Neural cell (in vitro differentiated cells): ENCODE measurements around the gene LRRC63. TPM values are rescaled to one million over a fixed set of nuclear protein-coding genes. Genes with fewer than 3 reads are reported as not detected.

Source experiments
- H2AFZ ChIP-seq: fragments of 200-600, 300-800 bp; sonication (generic), shearing (Covaris generic); 2 replicates; pipeline ENCODE4 v1.6.0; 2014; ENCODE audit warnings: low read depth, mild to moderate bottlenecking, antibody characterized with exemption, low read length, moderate library complexity
- H3F3A ChIP-seq: fragments of 200-600 bp; shearing (Covaris generic); 2 replicates; pipeline ENCODE4 v1.6.1; 2016; ENCODE audit warnings: mild to moderate bottlenecking, moderate library complexity, mixed read lengths, antibody characterized with exemption, low read length; ENCODE audit not compliant: insufficient read depth, poor library complexity, severe bottlenecking
- H3K27ac ChIP-seq: fragments of 200-600, 300-800 bp; sonication (generic), shearing (Covaris generic); 2 replicates; pipeline ENCODE4 v1.5.1; 2014; ENCODE audit warnings: mild to moderate bottlenecking, low read length, moderate library complexity
- H3K27me3 ChIP-seq: fragments of 300-800, 200-600 bp; sonication (generic), shearing (Covaris generic); 2 replicates; pipeline ENCODE4 v1.6.0; 2014; ENCODE audit warnings: mild to moderate bottlenecking, low read depth, low read length, moderate library complexity; ENCODE audit not compliant: insufficient read depth
- H3K36me3 ChIP-seq: fragments of 300-800, 200-600 bp; sonication (generic), shearing (Covaris generic); 2 replicates; pipeline ENCODE4 v1.5.1; 2014; ENCODE audit warnings: mild to moderate bottlenecking, antibody characterized with exemption, low read length, moderate library complexity; ENCODE audit not compliant: insufficient read depth
- H3K4me2 ChIP-seq: fragments of 300-800, 200-600 bp; sonication (generic), shearing (Covaris generic); 2 replicates; pipeline ENCODE4 v1.6.0; 2014; ENCODE audit warnings: mild to moderate bottlenecking, low read length
- H3K4me3 ChIP-seq: fragments of 300-800, 200-600 bp; sonication (generic), shearing (Covaris generic); 2 replicates; pipeline ENCODE4 v1.5.1; 2014; ENCODE audit warnings: mild to moderate bottlenecking, low read length, moderate library complexity
- H3K79me2 ChIP-seq: fragments of 200-600 bp; shearing (Covaris generic); replicated peaks from 2 replicates; pipeline ENCODE4 v1.6.0; 2014; ENCODE audit warnings: mild to moderate bottlenecking, low read length, moderate library complexity; ENCODE audit not compliant: insufficient read depth
- H3K9ac ChIP-seq: fragments of 300-800, 200-600 bp; sonication (generic), shearing (Covaris generic); 2 replicates; pipeline ENCODE4 v1.6.1; 2016; ENCODE audit warnings: mild to moderate bottlenecking, low read length, mixed read lengths
- H3K9me2 ChIP-seq: fragments of 200-600 bp; shearing (Covaris generic); 2 replicates; pipeline ENCODE4 v1.6.1; 2016; ENCODE audit warnings: mild to moderate bottlenecking, low read length, mixed read lengths; ENCODE audit not compliant: insufficient read depth
- H3K9me3 ChIP-seq: fragments of 200-600, 300-800 bp; sonication (generic), shearing (Covaris generic); 2 replicates; pipeline ENCODE4 v1.6.1; 2016; ENCODE audit warnings: mild to moderate bottlenecking, mixed run types, low read length, moderate library complexity, mixed read lengths
- H4K20me1 ChIP-seq: fragments of 200-600 bp; shearing (Covaris generic); 2 replicates; pipeline ENCODE4 v1.6.1; 2016; ENCODE audit warnings: mild to moderate bottlenecking, mixed run types; ENCODE audit not compliant: insufficient read depth
- CTCF ChIP-seq: fragments of 450-650 bp; IDR thresholded peaks from 2 replicates; pipeline ENCODE4 v1.5.1; 2014; ENCODE audit warnings: antibody characterized with exemption, mild to moderate bottlenecking, moderate library complexity; ENCODE audit not compliant: poor library complexity, severe bottlenecking
- EP300 ChIP-seq: fragments of 450-650 bp; conservative IDR thresholded peaks from 2 replicates; pipeline ENCODE4 v1.6.1; 2014; ENCODE audit warnings: antibody characterized with exemption, mild to moderate bottlenecking, moderate library complexity; ENCODE audit not compliant: poor library complexity, severe bottlenecking
- EZH2 ChIP-seq: fragments of 200-600, 300-800 bp; shearing (Covaris generic), sonication (generic); IDR thresholded peaks from 2 replicates; pipeline ENCODE4 v1.6.1; 2014; ENCODE audit warnings: antibody characterized with exemption, low read length, borderline replicate concordance, mild to moderate bottlenecking; ENCODE audit not compliant: insufficient read depth, poor library complexity, severe bottlenecking
- MXI1 ChIP-seq: fragments of 450-650 bp; conservative IDR thresholded peaks from 2 replicates; pipeline ENCODE4 v1.6.1; 2014; ENCODE audit warnings: antibody characterized with exemption, mild to moderate bottlenecking; ENCODE audit not compliant: poor library complexity, severe bottlenecking
- POLR2AphosphoS5 ChIP-seq: IDR thresholded peaks from 2 replicates; pipeline ENCODE4 v1.6.1; 2012
- RAD21 ChIP-seq: fragments of 450-650 bp; conservative IDR thresholded peaks from 2 replicates; pipeline ENCODE4 v1.6.1; 2014; ENCODE audit warnings: antibody characterized with exemption, mild to moderate bottlenecking, moderate library complexity
- REST ChIP-seq: IDR thresholded peaks from 2 replicates; pipeline ENCODE4 v1.6.1; 2012; ENCODE audit warnings: borderline replicate concordance
- SMC3 ChIP-seq: fragments of 450-650 bp; conservative IDR thresholded peaks from 2 replicates; pipeline ENCODE4 v1.6.1; 2014; ENCODE audit warnings: antibody characterized with exemption, mild to moderate bottlenecking, moderate library complexity; ENCODE audit not compliant: poor library complexity
- TAF1 ChIP-seq: IDR thresholded peaks from 2 replicates; pipeline ENCODE4 v1.6.1; 2012; ENCODE audit warnings: low read depth
- polyA plus RNA-seq: library from polyadenylated mRNA; depleted of rRNA; stranded (reverse); fragments of >200 nt; gene quantifications from 2 replicates; pipeline ENCODE4 v1.2.3, GENCODE V29; 2014

LRRC63 gene
- polyA plus RNA-seq, 1 donor from 2014 or later = not detected

- Histone ChIP-seq H3K9me2 (no peaks in the 10 kb centered on the region), H3F3A (no peaks in the 10 kb centered on the region), H4K20me1 (no peaks in the 10 kb centered on the region), H3K27me3 (no peaks in the 10 kb centered on the region), H3K79me2 (no peaks in the 10 kb centered on the region), H2AFZ (no peak overlapping the region), H3K9ac (no peak overlapping the region), H3K9me3 (no peaks in the 10 kb centered on the region), H3K36me3 (no peaks in the 10 kb centered on the region), H3K4me3 (no peak overlapping the region), H3K27ac (no peak overlapping the region), H3K4me2 (no peak overlapping the region)
- TF ChIP-seq SMC3 = no peak
- TF ChIP-seq POLR2AphosphoS5 = no peak
- no peak for TF ChIP-seq REST
- TF ChIP-seq EZH2 = no peak
- no peak for TF ChIP-seq TAF1
- TF ChIP-seq RAD21 = no peak
- TF ChIP-seq MXI1 = no peak
- no peak for TF ChIP-seq CTCF
- TF ChIP-seq EP300 = no peak
Observed at GRCh38 chr13:46286972-46287371, 75.2 kb downstream of the LRRC63 start.

- H4K20me1 ChIP-seq = no peaks in the 10 kb centered on the region
- TF ChIP-seq POLR2AphosphoS5 (no peak), RAD21 (peak; percentile 59), CTCF (peak; percentile 68), TAF1 (no peak), MXI1 (no peak), SMC3 (peak; percentile 53)
Observed at GRCh38 chr13:46288570-46289259, 77.0 kb downstream of the LRRC63 start.

More at GRCh38 chr13:46288570-46289259, 77.0 kb downstream of the LRRC63 start:
- no peaks in the 10 kb centered on the region for H3K9me3 ChIP-seq
- H3K4me2 ChIP-seq = no peak overlapping the region
- no peak overlapping the region for H2AFZ ChIP-seq
- no peaks in the 10 kb centered on the region for H3K79me2 ChIP-seq
- no peaks in the 10 kb centered on the region for H3K36me3 ChIP-seq
- H3F3A ChIP-seq = no peaks in the 10 kb centered on the region
- H3K9ac ChIP-seq = no peak overlapping the region
- no peaks in the 10 kb centered on the region for H3K9me2 ChIP-seq
- H3K4me3 ChIP-seq = no peak overlapping the region
- H3K27ac ChIP-seq = no peak overlapping the region
- no peaks in the 10 kb centered on the region for H3K27me3 ChIP-seq
